Heart right ventricle (tissue), 16 donors: Measurements from ENCODE around the gene TTLL10. TPM values are rescaled to one million over a fixed set of nuclear protein-coding genes. Genes with fewer than 3 reads are reported as not detected.

Experiments
- ATAC-seq, 8 donors: fragments of 200-7000 bp; cut with Tn5 transposase; one replicate each; pipeline ENCODE4 v1.9.1; 2020; ENCODE audit warnings: mild to moderate bottlenecking in 8 of 8, moderate library complexity in 8 of 8, moderate number of reproducible peaks in 1 of 8
- DNase-seq, 2 donors: peaks; one replicate each; pipeline ENCODE4 v3.0.0-alpha.2; 2020
- H3K27ac ChIP-seq, 10 donors: fragments of 200-600 bp; sonication (generic) in 2 of 10; one replicate each; pipeline versions ENCODE4 v1.5.0 to v1.8.0; 2020 to 2022; ENCODE audit warnings: mild to moderate bottlenecking in 3 of 10
- H3K27me3 ChIP-seq, 7 donors: fragments of 200-600 bp; one replicate each; pipeline ENCODE4 v1.8.0; 2021 to 2022; ENCODE audit warnings: mild to moderate bottlenecking in 2 of 7
- H3K36me3 ChIP-seq, 9 donors: fragments of 200-600 bp; sonication (generic) in 1 of 9; one replicate each; pipeline versions ENCODE4 v1.5.0 to v1.8.0; 2020 to 2022; ENCODE audit warnings: mild to moderate bottlenecking in 2 of 9
- H3K4me1 ChIP-seq, 9 donors: fragments of 200-600 bp; sonication (generic) in 1 of 9; one replicate each; pipeline versions ENCODE4 v1.5.0 to v1.8.0; 2020 to 2022; ENCODE audit warnings: mild to moderate bottlenecking in 4 of 9
- H3K4me3 ChIP-seq, 10 donors: fragments of 200-600 bp; sonication (generic) in 2 of 10; one replicate each; pipeline versions ENCODE4 v1.5.0 to v1.8.0; 2020 to 2022; ENCODE audit warnings: mild to moderate bottlenecking in 7 of 10, moderate library complexity in 2 of 10
- H3K9me3 ChIP-seq, 11 donors: fragments of 200-600 bp in 10 of 11; sonication (generic) in 2 of 11; one replicate each; pipeline versions ENCODE4 v1.5.0 to v1.8.0; 2013 to 2022; ENCODE audit warnings: mild to moderate bottlenecking in 2 of 11, control low read depth in 1 of 11, moderate library complexity in 1 of 11
- WGBS, 2 donors: extraction: QIAGEN DNeasy Blood & Tissue Kit; methylation state at CpG; one replicate each; pipeline ENCODE4 v1.1.7; 2013; ENCODE audit warnings: inconsistent platforms in 1 of 2; 5-methylcytosine and 5-hydroxymethylcytosine counted together
- intact Hi-C, 10 donors: fragments of 100-400 bp; cut with DNase I; formaldehyde crosslinking; loops; one replicate each; pipeline versions ENCODE4 v1.11.1 to v1.14.2; 2022
- polyA plus RNA-seq, 2 donors: library from polyadenylated mRNA; stranded (reverse); fragments of 200-250 nt; gene quantifications; one replicate each; pipeline ENCODE4 v1.2.3, GENCODE V29; 2013
- total RNA-seq, 10 donors: library from RNA; stranded (reverse); fragmentation: NEBNext Ultra II Directional in 3 of 10; extraction: Animal tissue kit (Norgen Biotek cat#: 25700) in 3 of 10; gene quantifications; one replicate each; pipeline versions ENCODE4 v1.2.1 to v1.2.4, GENCODE V29; 2021 to 2023
- TF ChIP-seq, protein P1 (sequence below), 9 donors: fragments of 200-600 bp; sonication (generic) in 2 of 9; IDR thresholded peaks; one replicate each; pipeline versions ENCODE4 v1.5.0 to v1.8.0; 2021 to 2022; ENCODE audit warnings: antibody characterized with exemption in 9 of 9, mild to moderate bottlenecking in 5 of 9, moderate library complexity in 1 of 9
- donor health status: Arrhythmogenic right ventricular cardiomyopathy.
- donor health status: ischemic (EF 13 %, LVEDD 7.1; RV severe dilation, severe dysfunction).
- donor health status: healthy with polysubstance abuse.
- donor health status: DM: no; HTN: yes; CAD: no.
- donor health status: DM: no; HTN: no; CAD: no.
- donor health status: ischemic (EF 25% LVEDD 6.9; RV normal size, moderate dysfunction).
- donor health status: ischemic (EF 25% LVEDD 5.7; RV mildly dilated, moderate dysfunction).
- donor health status: healthy.
- donor health status: DM: yes; HTN: yes; CAD: no.
- donor health status: Ischemic cardiomyopathy.
- donor health status: ischemic (EF 35%, LVEDD 5.7; RV mildly dilated, moderate dysfunction).
- donor health status: nonischemic (EF 11% LVEDD 7.7; RV severe dilation, severe dysfunction).
- donor health status: DM: yes; HTN: yes; CAD: no.
- donor health status: PGD.
- donor health status: ischemic (EF 29% LVEDD 5.4; RV normal size, mild dysfunction).
- donor health status: nonischemic (EF 23%, LVEDD 6.1; RV moderate dilation, normal function).

TTLL10 gene
- total and polyA plus RNA-seq, 12 donors: 0.09 to 0.53 (median 0.26) TPM; not detected in 3

DNA sequence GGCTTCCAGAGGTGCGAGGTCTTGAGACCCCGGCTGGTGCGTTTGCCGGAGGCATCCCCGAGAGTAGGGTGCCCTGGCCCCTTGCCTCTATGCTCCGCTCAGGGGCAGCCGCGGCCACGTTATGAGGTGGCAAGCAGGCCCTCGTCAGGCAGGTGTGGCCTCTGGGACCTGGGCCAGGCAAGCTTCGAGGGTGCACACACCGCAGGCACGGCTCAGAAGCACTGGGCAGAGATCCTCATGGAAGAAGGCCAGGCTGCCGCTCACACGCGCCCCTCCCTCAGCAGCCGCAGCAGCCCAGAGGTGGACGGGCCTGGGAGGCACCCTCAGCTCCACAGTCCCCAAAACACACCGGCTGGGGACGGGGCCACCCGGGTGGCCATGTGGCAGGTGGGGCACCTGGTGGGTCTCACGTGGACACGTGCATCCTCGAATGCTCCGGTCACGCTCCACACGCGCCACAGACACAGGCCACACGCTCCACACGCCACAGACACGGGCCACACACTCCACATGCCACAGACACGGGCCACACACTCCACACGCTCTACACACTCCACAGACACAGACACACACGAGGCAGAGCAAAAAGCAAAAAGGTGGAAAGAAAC is 51.7 kb downstream of the TTLL10 start:
- 86 to 90% methylated on average over 34 of the region's 34 CpGs for WGBS, 2 donors
- DNase-seq (no peak), ATAC-seq (peak in 4 of 8 donors; percentile 3 to 27 (median 12))
- TF ChIP-seq, protein P1, sequence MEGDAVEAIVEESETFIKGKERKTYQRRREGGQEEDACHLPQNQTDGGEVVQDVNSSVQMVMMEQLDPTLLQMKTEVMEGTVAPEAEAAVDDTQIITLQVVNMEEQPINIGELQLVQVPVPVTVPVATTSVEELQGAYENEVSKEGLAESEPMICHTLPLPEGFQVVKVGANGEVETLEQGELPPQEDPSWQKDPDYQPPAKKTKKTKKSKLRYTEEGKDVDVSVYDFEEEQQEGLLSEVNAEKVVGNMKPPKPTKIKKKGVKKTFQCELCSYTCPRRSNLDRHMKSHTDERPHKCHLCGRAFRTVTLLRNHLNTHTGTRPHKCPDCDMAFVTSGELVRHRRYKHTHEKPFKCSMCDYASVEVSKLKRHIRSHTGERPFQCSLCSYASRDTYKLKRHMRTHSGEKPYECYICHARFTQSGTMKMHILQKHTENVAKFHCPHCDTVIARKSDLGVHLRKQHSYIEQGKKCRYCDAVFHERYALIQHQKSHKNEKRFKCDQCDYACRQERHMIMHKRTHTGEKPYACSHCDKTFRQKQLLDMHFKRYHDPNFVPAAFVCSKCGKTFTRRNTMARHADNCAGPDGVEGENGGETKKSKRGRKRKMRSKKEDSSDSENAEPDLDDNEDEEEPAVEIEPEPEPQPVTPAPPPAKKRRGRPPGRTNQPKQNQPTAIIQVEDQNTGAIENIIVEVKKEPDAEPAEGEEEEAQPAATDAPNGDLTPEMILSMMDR (IDR thresholded peaks at IDR 0.05): no peak
- H3K27ac ChIP-seq: no peak overlapping the region
- H3K27me3 ChIP-seq: no peaks in the 10 kb centered on the region
- intact Hi-C loops: no loop called here
- H3K9me3 ChIP-seq: no peaks in the 10 kb centered on the region
- no peak overlapping the region for H3K4me3 ChIP-seq
- H3K36me3 ChIP-seq: peaks cover 0 to 88% (median 46%) of the 10 kb centered on the region in 9 donors
- peaks cover 5 to 39% (median 16%) of the 10 kb centered on the region in 9 donors for H3K4me1 ChIP-seq

DNA sequence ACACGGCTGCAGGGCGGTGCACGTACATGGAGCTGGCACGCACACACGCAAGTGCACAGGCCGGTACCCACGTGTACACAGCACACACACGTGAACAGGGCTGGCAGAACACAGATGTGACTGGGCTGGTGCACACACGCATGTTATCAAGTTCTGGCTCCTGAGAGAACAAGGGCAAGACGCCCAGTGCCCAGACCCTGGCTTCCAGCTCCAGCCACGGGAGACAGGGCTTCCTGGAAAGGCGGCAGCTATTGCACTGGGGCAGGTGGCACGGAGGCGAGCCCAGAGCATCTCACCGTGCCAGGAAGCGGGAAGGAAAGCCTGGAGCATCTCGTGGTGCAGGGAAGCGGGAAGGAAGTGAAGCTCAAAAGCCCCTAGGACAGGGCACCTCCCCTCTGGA is 52.2 kb downstream of the TTLL10 start:
- Histone ChIP-seq H3K4me3 (no peak overlapping the region), H3K36me3 (peaks cover 0 to 83% (median 40%) of the 10 kb centered on the region in 9 donors), H3K4me1 (peaks cover 5 to 45% (median 22%) of the 10 kb centered on the region in 9 donors), H3K27me3 (no peaks in the 10 kb centered on the region), H3K27ac (no peak overlapping the region), H3K9me3 (no peaks in the 10 kb centered on the region)
- ATAC-seq (peak in 4 of 8 donors; percentile 31 to 65 (median 40)), DNase-seq (no peak)
- TF ChIP-seq, protein P1 (IDR thresholded peaks at IDR 0.05): no peak
- intact Hi-C loops: no loop called here
- 74 to 75% methylated on average over 18 of the region's 18 CpGs for WGBS, 2 donors

DNA sequence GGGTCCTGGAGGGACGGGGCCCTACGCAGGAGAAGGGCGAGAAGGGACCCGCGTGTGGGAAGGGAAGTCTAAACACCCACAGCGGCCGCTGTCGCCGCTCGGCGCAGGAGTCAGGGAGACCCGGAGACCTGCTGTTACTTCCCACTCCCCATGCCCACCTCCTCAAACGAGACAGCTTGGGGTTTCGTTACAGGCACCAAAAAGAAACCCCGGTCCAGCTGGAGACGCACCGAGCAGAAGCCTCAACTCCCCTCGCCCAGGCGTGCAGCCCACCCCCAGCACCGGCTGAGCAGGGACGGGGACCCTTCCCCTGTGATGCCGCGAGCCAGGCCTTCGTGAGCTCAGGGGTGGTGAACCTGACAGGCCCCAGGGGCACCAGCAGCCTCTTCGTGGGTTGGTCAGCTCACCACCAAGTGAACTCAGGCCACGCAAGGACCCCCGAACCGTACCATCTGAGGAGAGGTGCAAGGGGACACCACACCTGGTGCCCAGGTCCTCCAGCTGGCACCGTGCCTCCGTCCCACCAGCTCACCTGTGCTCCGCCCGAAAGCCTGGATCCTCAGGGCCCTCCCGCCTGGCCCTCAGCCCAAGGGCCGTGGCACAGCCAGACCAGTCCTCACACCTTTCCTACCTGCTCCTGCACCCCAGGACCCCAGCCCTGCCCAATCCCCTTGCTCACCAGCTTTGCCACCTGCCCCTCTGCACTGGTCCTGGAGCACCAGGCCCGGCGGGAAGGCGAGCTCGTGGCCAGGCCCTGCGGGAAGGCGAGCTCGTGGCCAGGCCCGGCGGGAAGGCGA is 53.1 kb downstream of the TTLL10 start:
- no peak for DNase-seq
- no peaks in the 10 kb centered on the region for H3K9me3 ChIP-seq
- no peak overlapping the region for H3K4me3 ChIP-seq
- TF ChIP-seq, protein P1 (IDR thresholded peaks at IDR 0.05): no peak
- WGBS, 2 donors: 94 to 95% methylated on average over 43 to 44 of the region's 44 CpGs
- H3K4me1 ChIP-seq: peaks cover 5 to 47% (median 25%) of the 10 kb centered on the region in 9 donors
- intact Hi-C loops: no loop called here
- ATAC-seq: no peak
- peaks cover 0 to 74% (median 31%) of the 10 kb centered on the region in 9 donors for H3K36me3 ChIP-seq
- no peak overlapping the region for H3K27ac ChIP-seq
- no peaks in the 10 kb centered on the region for H3K27me3 ChIP-seq

DNA sequence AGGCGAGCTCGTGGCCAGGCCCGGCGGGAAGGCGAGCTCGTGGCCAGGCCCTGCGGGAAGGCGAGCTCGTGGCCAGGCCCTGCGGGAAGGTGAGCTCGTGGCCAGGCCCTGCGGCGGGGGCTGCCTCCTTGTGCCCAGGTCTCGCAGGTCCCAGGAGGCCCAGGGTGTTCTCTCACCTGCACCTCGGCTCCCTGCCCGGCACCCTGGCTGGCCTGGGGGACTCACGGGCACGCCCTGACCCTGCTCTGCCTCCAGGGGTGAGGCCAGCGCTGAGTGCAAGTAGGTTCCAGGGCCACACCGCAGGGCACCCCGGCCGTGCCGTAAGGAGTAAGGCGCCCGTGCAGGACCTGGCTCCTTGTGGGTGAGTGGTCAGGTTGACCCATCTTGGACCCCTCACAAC is 53.7 kb downstream of the TTLL10 start:
- no peak for ATAC-seq
- Histone ChIP-seq H3K4me3 (no peak overlapping the region), H3K9me3 (no peaks in the 10 kb centered on the region), H3K27ac (no peak overlapping the region), H3K27me3 (no peaks in the 10 kb centered on the region), H3K36me3 (peaks cover 0 to 68% (median 25%) of the 10 kb centered on the region in 9 donors), H3K4me1 (peaks cover 5 to 47% (median 25%) of the 10 kb centered on the region in 9 donors)
- no peak for DNase-seq
- 95 to 98% methylated on average over 15 to 21 of the region's 25 CpGs for WGBS, 2 donors
- TF ChIP-seq, protein P1 (IDR thresholded peaks at IDR 0.05): no peak
- intact Hi-C loops: no loop called here
